ENCODE results near the gene PCDHB2. TPM values are rescaled to one million over a fixed set of nuclear protein-coding genes. Genes with fewer than 3 reads are reported as not detected.
"Not testable (repeated sequence)": the region's sequence is repeated elsewhere in the genome, so short reads cannot be mapped to it uniquely, and the experiment has no call there.

The PCDHB2 gene
- total RNA-seq, 1 experiment from 2014 or later: not detected

DNA sequence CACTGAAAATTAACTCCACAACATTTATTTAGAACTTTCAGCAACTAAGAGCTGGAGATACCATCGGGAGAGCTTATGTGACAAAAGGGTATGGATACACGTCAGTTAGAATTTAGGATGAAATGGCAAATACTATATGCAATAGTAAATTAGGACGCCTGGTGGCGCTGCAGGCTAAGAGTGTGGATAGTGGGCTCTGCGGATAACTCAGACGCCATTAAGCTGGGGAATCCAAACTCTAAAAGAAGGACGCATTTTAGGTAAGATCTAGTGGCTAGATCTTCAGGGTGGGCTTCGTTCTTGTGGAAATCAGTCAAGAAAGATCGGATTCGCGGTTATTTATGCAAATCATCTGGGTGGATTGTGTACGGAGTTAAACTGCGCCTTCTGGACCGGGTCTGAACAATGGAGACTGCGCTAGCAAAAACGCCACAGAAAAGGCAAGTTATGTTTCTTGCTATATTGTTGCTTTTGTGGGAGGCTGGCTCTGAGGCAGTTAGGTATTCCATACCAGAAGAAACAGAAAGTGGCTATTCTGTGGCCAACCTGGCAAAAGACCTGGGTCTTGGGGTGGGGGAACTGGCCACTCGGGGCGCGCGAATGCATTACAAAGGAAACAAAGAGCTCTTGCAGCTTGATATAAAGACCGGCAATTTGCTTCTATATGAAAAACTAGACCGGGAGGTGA, 40.8 kb downstream of the PCDHB2 start, which contains the start of gene PCDHB5:
PCDHB5 (plus strand) TSS at position 177 of the 688 bp plus-strand sequence; CDS start at position 406, 229 bp downstream.
- no TSS peak for BruUV-seq (replicated peaks)
- no peaks in the 10 kb centered on the region for H3K36me3 Mint-ChIP-seq (ENCODE audit: insufficient read depth, unreplicated experiment)

DNA sequence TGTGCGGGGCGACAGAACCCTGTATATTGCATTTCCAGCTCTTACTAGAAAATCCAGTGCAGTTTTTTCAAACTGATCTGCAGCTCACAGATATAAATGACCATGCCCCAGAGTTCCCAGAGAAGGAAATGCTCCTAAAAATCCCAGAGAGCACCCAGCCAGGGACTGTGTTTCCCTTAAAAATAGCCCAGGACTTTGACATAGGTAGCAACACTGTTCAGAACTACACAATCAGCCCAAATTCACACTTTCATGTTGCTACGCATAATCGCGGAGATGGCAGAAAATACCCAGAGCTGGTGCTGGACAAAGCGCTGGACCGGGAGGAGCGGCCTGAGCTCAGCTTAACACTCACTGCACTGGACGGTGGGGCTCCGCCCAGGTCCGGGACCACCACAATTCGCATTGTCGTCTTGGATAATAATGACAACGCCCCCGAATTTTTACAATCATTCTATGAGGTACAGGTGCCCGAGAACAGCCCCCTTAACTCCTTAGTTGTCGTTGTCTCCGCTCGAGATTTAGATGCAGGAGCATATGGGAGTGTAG, 41.4 kb downstream of the PCDHB2 start:
- TF ChIP-seq, protein P1, sequence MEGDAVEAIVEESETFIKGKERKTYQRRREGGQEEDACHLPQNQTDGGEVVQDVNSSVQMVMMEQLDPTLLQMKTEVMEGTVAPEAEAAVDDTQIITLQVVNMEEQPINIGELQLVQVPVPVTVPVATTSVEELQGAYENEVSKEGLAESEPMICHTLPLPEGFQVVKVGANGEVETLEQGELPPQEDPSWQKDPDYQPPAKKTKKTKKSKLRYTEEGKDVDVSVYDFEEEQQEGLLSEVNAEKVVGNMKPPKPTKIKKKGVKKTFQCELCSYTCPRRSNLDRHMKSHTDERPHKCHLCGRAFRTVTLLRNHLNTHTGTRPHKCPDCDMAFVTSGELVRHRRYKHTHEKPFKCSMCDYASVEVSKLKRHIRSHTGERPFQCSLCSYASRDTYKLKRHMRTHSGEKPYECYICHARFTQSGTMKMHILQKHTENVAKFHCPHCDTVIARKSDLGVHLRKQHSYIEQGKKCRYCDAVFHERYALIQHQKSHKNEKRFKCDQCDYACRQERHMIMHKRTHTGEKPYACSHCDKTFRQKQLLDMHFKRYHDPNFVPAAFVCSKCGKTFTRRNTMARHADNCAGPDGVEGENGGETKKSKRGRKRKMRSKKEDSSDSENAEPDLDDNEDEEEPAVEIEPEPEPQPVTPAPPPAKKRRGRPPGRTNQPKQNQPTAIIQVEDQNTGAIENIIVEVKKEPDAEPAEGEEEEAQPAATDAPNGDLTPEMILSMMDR (IDR thresholded peaks at IDR 0.05; ENCODE audit: unreplicated experiment): no peak
- no peak overlapping the region for H3K27ac Mint-ChIP-seq (ENCODE audit: unreplicated experiment)
- no peaks in the 10 kb centered on the region for H3K27me3 Mint-ChIP-seq (ENCODE audit: unreplicated experiment)
- no peak overlapping the region for H3K4me3 Mint-ChIP-seq (ENCODE audit: low read depth, unreplicated experiment)
- H3K4me1 Mint-ChIP-seq (ENCODE audit: low read depth, unreplicated experiment): no peaks in the 10 kb centered on the region
- BruUV-seq (replicated peaks): no TSS peak
- intact Hi-C loops (cut with micrococcal nuclease; ENCODE audit: unreplicated experiment): no loop called here
- CTCF ChIA-PET: no interaction called here
- H3K36me3 Mint-ChIP-seq (ENCODE audit: insufficient read depth, unreplicated experiment): no peaks in the 10 kb centered on the region
- H3K9me3 Mint-ChIP-seq (ENCODE audit: low read depth, unreplicated experiment): peaks cover 11% of the 10 kb centered on the region
- no peak for DNase-seq

More for the DNA sequence above, 40.8 kb downstream of the PCDHB2 start, which contains the start of gene PCDHB5:
- DNase-seq: no peak
- H3K27ac Mint-ChIP-seq (ENCODE audit: unreplicated experiment): no peak within 1 kb of the TSS
- CTCF ChIA-PET: no interaction called here
- H3K4me3 Mint-ChIP-seq (ENCODE audit: low read depth, unreplicated experiment): no peak within 1 kb of the TSS
- TF ChIP-seq, protein P1 (IDR thresholded peaks at IDR 0.05; ENCODE audit: unreplicated experiment): no peak
- H3K27me3 Mint-ChIP-seq (ENCODE audit: unreplicated experiment): no peaks in the 10 kb centered on the region
- intact Hi-C loops (cut with micrococcal nuclease; ENCODE audit: unreplicated experiment): no loop called here
- H3K4me1 Mint-ChIP-seq (ENCODE audit: low read depth, unreplicated experiment): no peaks in the 10 kb centered on the region
- H3K9me3 Mint-ChIP-seq (ENCODE audit: low read depth, unreplicated experiment): peaks cover 15% of the 10 kb centered on the region

DNA sequence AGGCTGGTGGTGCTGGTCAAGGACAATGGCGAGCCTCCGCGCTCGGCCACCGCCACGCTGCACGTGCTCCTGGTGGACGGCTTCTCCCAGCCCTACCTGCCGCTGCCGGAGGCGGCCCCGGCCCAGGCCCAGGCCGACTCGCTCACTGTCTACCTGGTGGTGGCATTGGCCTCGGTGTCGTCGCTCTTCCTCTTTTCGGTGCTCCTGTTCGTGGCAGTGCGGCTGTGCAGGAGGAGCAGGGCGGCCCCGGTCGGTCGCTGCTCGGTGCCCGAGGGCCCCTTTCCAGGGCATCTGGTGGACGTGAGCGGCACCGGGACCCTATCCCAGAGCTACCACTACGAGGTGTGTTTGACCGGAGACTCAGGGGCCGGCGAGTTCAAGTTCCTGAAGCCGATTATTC, 42.9 kb downstream of the PCDHB2 start:
- DNase-seq; H3K27me3 Mint-ChIP-seq (ENCODE audit: unreplicated experiment); H3K27ac Mint-ChIP-seq (ENCODE audit: unreplicated experiment); H3K4me3 Mint-ChIP-seq (ENCODE audit: low read depth, unreplicated experiment); CTCF ChIA-PET; BruUV-seq (replicated peaks); H3K4me1 Mint-ChIP-seq (ENCODE audit: low read depth, unreplicated experiment); H3K36me3 Mint-ChIP-seq (ENCODE audit: insufficient read depth, unreplicated experiment); intact Hi-C loops (cut with micrococcal nuclease; ENCODE audit: unreplicated experiment): not testable (repeated sequence)
- peaks cover 18% of the 10 kb centered on the region for H3K9me3 Mint-ChIP-seq (ENCODE audit: low read depth, unreplicated experiment)

Other genes with a start within 250 kb of the PCDHB2 start
- 0.59 and 0.66 TPM in 2 replicates for gene PCDHA9, start 246.2 kb upstream of the PCDHB2 start, total RNA-seq (2022)
- gene PCDHA10, start 238.7 kb upstream of the PCDHB2 start, total RNA-seq (2022): 0.78 and 0.91 TPM in 2 replicates
- gene PCDHA11, start 225.7 kb upstream of the PCDHB2 start, total RNA-seq (2022): 0.64 and 1.3 TPM in 2 replicates
- 0.64 and 0.78 TPM in 2 replicates for gene PCDHA12, start 219.3 kb upstream of the PCDHB2 start, total RNA-seq (2022)
- gene PCDHA13, start 212.5 kb upstream of the PCDHB2 start, total RNA-seq (2022): 2.0 and 2.3 TPM in 2 replicates
- 2.8 and 3.7 TPM in 2 replicates for gene PCDHAC1, start 168.3 kb upstream of the PCDHB2 start, total RNA-seq (2022)
- gene PCDHAC2, start 128.1 kb upstream of the PCDHB2 start, total RNA-seq (2022): 12.6 and 17.1 TPM in 2 replicates
- gene PCDHB1, start 43.2 kb upstream of the PCDHB2 start, total RNA-seq (2022): not detected in 2 replicates
- gene PCDHB3, start 5.9 kb downstream of the PCDHB2 start, total RNA-seq (2022): 0.09 and 0.10 TPM in 2 replicates
- not detected in 2 replicates for gene PCDHB4, start 27.2 kb downstream of the PCDHB2 start, total RNA-seq (2022)
- not detected in 2 replicates for gene PCDHB5, start 40.6 kb downstream of the PCDHB2 start, total RNA-seq (2022)
- not detected in 2 replicates for gene PCDHB6, start 55.4 kb downstream of the PCDHB2 start, total RNA-seq (2022)
- 0.26 and 0.37 TPM in 2 replicates for gene PCDHB7, start 78.0 kb downstream of the PCDHB2 start, total RNA-seq (2022)
- 0.21 and 0.61 TPM in 2 replicates for gene PCDHB8, start 83.2 kb downstream of the PCDHB2 start, total RNA-seq (2022)
- 0.35 and 0.66 TPM in 2 replicates for gene PCDHB16, start 87.8 kb downstream of the PCDHB2 start, total RNA-seq (2022)
- gene PCDHB9, start 92.5 kb downstream of the PCDHB2 start, total RNA-seq (2022): 2.4 and 3.5 TPM in 2 replicates
- gene PCDHB10, start 97.7 kb downstream of the PCDHB2 start, total RNA-seq (2022): 1.0 and 1.2 TPM in 2 replicates
- gene PCDHB11, start 105.0 kb downstream of the PCDHB2 start, total RNA-seq (2022): 0.83 and 0.85 TPM in 2 replicates
- gene PCDHB12, start 114.1 kb downstream of the PCDHB2 start, total RNA-seq (2022): 1.3 and 1.6 TPM in 2 replicates
- 0.86 and 1.1 TPM in 2 replicates for gene PCDHB13, start 119.3 kb downstream of the PCDHB2 start, total RNA-seq (2022)
- gene PCDHB14, start 128.7 kb downstream of the PCDHB2 start, total RNA-seq (2022): 5.7 and 6.3 TPM in 2 replicates
- gene PCDHB15, start 150.8 kb downstream of the PCDHB2 start, total RNA-seq (2022): 1.1 and 1.4 TPM in 2 replicates
- 0.26 and 0.27 TPM in 2 replicates for gene SLC25A2, start 209.4 kb downstream of the PCDHB2 start, total RNA-seq (2022)
- 73.2 and 79.6 TPM in 2 replicates for gene TAF7, start 226.2 kb downstream of the PCDHB2 start, total RNA-seq (2022)
- gene PCDHGA1, start 235.9 kb downstream of the PCDHB2 start, total RNA-seq (2022): 0.29 TPM in 1 of 2 replicates, not detected in the other
- gene PCDHGA2, start 244.1 kb downstream of the PCDHB2 start, total RNA-seq (2022): not detected in 2 replicates
- not detected in 2 replicates for gene PCDHGA3, start 249.2 kb downstream of the PCDHB2 start, total RNA-seq (2022)

Measured in Calu3 (cell line).